Measurements from ENCODE around the gene LCNL1. TPM values are rescaled to one million over a fixed set of nuclear protein-coding genes. Genes with fewer than 3 reads are reported as not detected.

Gene LCNL1
- total and polyA plus RNA-seq, 10 of the 15 experiments (the other 5 are each of a cell fraction or from before 2014, with no cell fraction given): not detected

DNA sequence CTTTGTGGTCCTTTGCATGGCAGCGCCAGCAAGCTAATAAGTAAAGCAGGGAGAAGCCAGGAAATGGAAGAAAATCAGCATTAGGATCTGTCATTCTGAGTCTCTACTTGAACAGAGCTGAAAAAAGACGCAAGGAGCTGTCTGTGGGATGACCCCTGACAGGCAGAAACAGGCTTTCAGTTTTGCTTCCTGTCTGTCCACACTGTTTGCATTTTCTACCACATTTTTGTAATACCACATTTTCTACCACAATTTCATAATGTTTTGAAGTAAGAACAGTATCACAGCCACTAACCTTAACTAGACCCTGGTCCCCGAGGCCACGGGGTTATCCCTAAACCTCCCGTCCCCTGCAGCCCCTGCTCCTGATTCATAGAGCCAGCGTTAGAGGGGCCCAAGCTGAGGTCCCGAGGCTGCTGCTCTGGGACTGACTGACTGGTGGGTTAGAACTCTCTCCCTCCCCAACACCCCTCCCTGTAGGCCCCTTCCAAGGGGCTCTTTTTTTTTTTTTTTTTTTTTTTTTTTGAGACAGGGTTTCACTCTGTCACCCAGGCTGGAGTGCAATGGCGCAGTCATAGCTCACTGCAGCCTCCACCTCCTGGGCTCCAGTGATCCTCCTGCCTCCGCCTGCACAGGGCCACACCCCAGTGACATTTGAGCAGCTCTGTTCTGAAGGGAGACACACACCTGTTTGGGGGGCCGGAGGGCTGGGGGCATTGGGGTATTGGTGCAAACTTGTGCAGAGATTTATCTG lies 17.6 kb downstream of the LCNL1 start:
- intact Hi-C loops (cut with micrococcal nuclease; ENCODE audit: unreplicated experiment): no loop called here
- H3K9me3 ChIP-seq (replicated peaks; ENCODE audit: control insufficient read depth, insufficient read depth, low read length): peaks cover 2% of the 10 kb centered on the region; the same call in 1 of the 3 replicates
- peaks cover 37% of the 10 kb centered on the region for H3K4me1 ChIP-seq (ENCODE audit: control insufficient read depth, insufficient read depth, low read length)
- ChIA-PET CTCF (interaction anchor here (0.9 to 2.8 kb wide), 7 partner anchors 8 to 71 kb away, joined by 3 to 17 read pairs (median 4); no protein-coding TSS in a partner anchor), POLR2A (interaction anchor here (0.6 to 1.8 kb wide), 5 partner anchors 9 to 119 kb away, joined by 3 to 5 read pairs (median 3); partner anchors contain the start of gene TRAF2), RAD21 (ENCODE audit: unreplicated experiment) (interaction anchor here (0.6 to 3.6 kb wide), 8 partner anchors 24 to 717 kb away, joined by 3 to 16 read pairs (median 4); no protein-coding TSS in a partner anchor), SMC1A (ENCODE audit: uncharacterized antibody, unreplicated experiment) (interaction anchor here (0.9 to 1.7 kb wide), 4 partner anchors 35 to 99 kb away, joined by 3 to 6 read pairs (median 5); no protein-coding TSS in a partner anchor)
- no TSS peak for BruUV-seq (replicated peaks)
- H3K4me2 ChIP-seq (ENCODE audit: control insufficient read depth, insufficient read depth): peak overlapping the region; percentile 79
- H3K79me2 ChIP-seq (ENCODE audit: control insufficient read depth, insufficient read depth, low read length): no peaks in the 10 kb centered on the region
- 1% methylated on average over 9 of the region's 10 CpGs for WGBS (ENCODE audit: insufficient coverage, insufficient replicate concordance, low lambda C conversion rate, missing lambda C conversion rate)
- H4K20me1 ChIP-seq (ENCODE audit: control insufficient read depth, insufficient read depth): no peaks in the 10 kb centered on the region
- peak; percentile 87 for ATAC-seq
- peak overlapping the region; percentile 54 for H2AFZ ChIP-seq (ENCODE audit: control insufficient read depth, low read depth, low read length)
- H3K9ac ChIP-seq (ENCODE audit: control insufficient read depth, insufficient read depth, low read length): no peak overlapping the region
- peak; percentile 82 for DNase-seq (ENCODE audit: low read depth, low spot score)
- no peak overlapping the region for H3K4me3 ChIP-seq
- H3K36me3 ChIP-seq (ENCODE audit: control insufficient read depth in 2 of 2, insufficient read depth in 2 of 2, low read length in 1 of 2): no peaks in the 10 kb centered on the region
- H3K27ac ChIP-seq (ENCODE audit: control insufficient read depth, insufficient read depth): no peak overlapping the region
- H3K27me3 ChIP-seq (replicated peaks in 1 of 2; ENCODE audit: control insufficient read depth in 2 of 2, insufficient read depth in 2 of 2, low read length in 1 of 2): peaks cover 2 to 10% of the 10 kb centered on the region in 2 experiments; a peak in 3 of 4 replicates
- FAIRE-seq: peak; percentile 99
- in situ Hi-C loops (cut with MboI): no loop called here
- TF ChIP-seq IRF4 (IDR thresholded peaks at IDR 0.05; ENCODE audit: low read depth, low read length) (no peak; the same call in 1 of the 2 replicates), MEF2A (IDR thresholded peaks at IDR 0.05; ENCODE audit: insufficient read depth, low read depth, low read length) (no peak), MEF2B (IDR thresholded peaks at IDR 0.05; ENCODE audit: partially characterized antibody, poor library complexity, severe bottlenecking) (peak; percentile 65), RB1 (IDR thresholded peaks at IDR 0.05; ENCODE audit: borderline replicate concordance) (no peak), RUNX3 (IDR thresholded peaks at IDR 0.05; ENCODE audit: low read length) (peak; percentile 96), IKZF1 (conservative IDR thresholded peaks at IDR 0.05) (peak; percentile 72), NR2F1 (conservative IDR thresholded peaks at IDR 0.05) (peak; percentile 99), SMAD1 (IDR thresholded peaks at IDR 0.05; ENCODE audit: low read depth, partially characterized antibody) (no peak), ZNF207 (IDR thresholded peaks at IDR 0.05; ENCODE audit: borderline replicate concordance) (no peak), SREBF1 (IDR thresholded peaks at IDR 0.05; ENCODE audit: low read length) (no peak), NR2C1 (IDR thresholded peaks at IDR 0.05) (peak; percentile 62), EP300 (IDR thresholded peaks at IDR 0.05; ENCODE audit: borderline replicate concordance in 1 of 2, control insufficient read depth in 1 of 2, low read depth in 2 of 2, low read length in 2 of 2) (peak; percentile 50 to 51; a peak in 2 of 4 replicates), PAX5 (IDR thresholded peaks at IDR 0.05; ENCODE audit: borderline replicate concordance, low read depth, low read length) (0 out of 2 replicates have a peak, but pooled peaks have one; percentile 33), IKZF2 (IDR thresholded peaks at IDR 0.05) (peak; percentile 66 to 68), CREM (IDR thresholded peaks at IDR 0.05; ENCODE audit: low read depth) (0 out of 2 replicates have a peak, but pooled peaks have one; percentile 28)
- TF ChIP-seq, protein P1, sequence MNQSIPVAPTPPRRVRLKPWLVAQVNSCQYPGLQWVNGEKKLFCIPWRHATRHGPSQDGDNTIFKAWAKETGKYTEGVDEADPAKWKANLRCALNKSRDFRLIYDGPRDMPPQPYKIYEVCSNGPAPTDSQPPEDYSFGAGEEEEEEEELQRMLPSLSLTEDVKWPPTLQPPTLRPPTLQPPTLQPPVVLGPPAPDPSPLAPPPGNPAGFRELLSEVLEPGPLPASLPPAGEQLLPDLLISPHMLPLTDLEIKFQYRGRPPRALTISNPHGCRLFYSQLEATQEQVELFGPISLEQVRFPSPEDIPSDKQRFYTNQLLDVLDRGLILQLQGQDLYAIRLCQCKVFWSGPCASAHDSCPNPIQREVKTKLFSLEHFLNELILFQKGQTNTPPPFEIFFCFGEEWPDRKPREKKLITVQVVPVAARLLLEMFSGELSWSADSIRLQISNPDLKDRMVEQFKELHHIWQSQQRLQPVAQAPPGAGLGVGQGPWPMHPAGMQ (IDR thresholded peaks at IDR 0.05; ENCODE audit: borderline replicate concordance): no peak; the same call in 1 of the 2 replicates
- TF ChIP-seq, protein P2, sequence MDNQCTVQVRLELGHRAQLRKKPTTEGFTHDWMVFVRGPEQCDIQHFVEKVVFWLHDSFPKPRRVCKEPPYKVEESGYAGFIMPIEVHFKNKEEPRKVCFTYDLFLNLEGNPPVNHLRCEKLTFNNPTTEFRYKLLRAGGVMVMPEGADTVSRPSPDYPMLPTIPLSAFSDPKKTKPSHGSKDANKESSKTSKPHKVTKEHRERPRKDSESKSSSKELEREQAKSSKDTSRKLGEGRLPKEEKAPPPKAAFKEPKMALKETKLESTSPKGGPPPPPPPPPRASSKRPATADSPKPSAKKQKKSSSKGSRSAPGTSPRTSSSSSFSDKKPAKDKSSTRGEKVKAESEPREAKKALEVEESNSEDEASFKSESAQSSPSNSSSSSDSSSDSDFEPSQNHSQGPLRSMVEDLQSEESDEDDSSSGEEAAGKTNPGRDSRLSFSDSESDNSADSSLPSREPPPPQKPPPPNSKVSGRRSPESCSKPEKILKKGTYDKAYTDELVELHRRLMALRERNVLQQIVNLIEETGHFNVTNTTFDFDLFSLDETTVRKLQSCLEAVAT (IDR thresholded peaks at IDR 0.05): peak; percentile 88
- TF ChIP-seq, protein P3, sequence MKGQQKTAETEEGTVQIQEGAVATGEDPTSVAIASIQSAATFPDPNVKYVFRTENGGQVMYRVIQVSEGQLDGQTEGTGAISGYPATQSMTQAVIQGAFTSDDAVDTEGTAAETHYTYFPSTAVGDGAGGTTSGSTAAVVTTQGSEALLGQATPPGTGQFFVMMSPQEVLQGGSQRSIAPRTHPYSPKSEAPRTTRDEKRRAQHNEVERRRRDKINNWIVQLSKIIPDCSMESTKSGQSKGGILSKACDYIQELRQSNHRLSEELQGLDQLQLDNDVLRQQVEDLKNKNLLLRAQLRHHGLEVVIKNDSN (IDR thresholded peaks at IDR 0.05; ENCODE audit: borderline replicate concordance, extremely low read length, insufficient read depth, low read depth, low read length): no peak
- TF ChIP-seq, protein P4, sequence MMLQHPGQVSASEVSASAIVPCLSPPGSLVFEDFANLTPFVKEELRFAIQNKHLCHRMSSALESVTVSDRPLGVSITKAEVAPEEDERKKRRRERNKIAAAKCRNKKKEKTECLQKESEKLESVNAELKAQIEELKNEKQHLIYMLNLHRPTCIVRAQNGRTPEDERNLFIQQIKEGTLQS (IDR thresholded peaks at IDR 0.05; ENCODE audit: borderline replicate concordance, extremely low read depth, low read depth, low read length): no peak
